Liver (tissue), 9 donors: ENCODE data around the gene TNS3. TPM values are rescaled to one million over a fixed set of nuclear protein-coding genes. Genes with fewer than 3 reads are reported as not detected.

Source experiments
- DNase-seq: peaks from one replicate; pipeline ENCODE4 v3.0.0-alpha.2; 2017; ENCODE audit warnings: low spot score
- H3K27ac ChIP-seq, 2 donors: one replicate each; pipeline ENCODE4 v1.7.0; 2013; ENCODE audit warnings: inconsistent platforms in 2 of 2, low read length in 2 of 2, control low read depth in 1 of 2, low read depth in 1 of 2, mild to moderate bottlenecking in 1 of 2
- H3K27me3 ChIP-seq, 4 donors: one replicate each; pipeline versions ENCODE4 v1.6.1 to v1.7.0; 2013; ENCODE audit warnings: low read length in 3 of 4, inconsistent platforms in 1 of 4, mild to moderate bottlenecking in 1 of 4, moderate library complexity in 1 of 4; ENCODE audit not compliant: control insufficient read depth in 4 of 4, insufficient read depth in 4 of 4
- H3K36me3 ChIP-seq, 4 donors: one replicate each; pipeline versions ENCODE4 v1.6.1 to v1.7.0; 2013; ENCODE audit warnings: low read length in 3 of 4, mild to moderate bottlenecking in 3 of 4, low read depth in 1 of 4, moderate library complexity in 1 of 4; ENCODE audit not compliant: control insufficient read depth in 4 of 4, insufficient read depth in 3 of 4
- H3K4me1 ChIP-seq, 4 donors: one replicate each; pipeline versions ENCODE4 v1.6.1 to v1.7.0; 2013; ENCODE audit warnings: low read length in 3 of 4, mild to moderate bottlenecking in 3 of 4, moderate library complexity in 1 of 4; ENCODE audit not compliant: control insufficient read depth in 4 of 4, insufficient read depth in 4 of 4
- H3K4me3 ChIP-seq, 3 donors: one replicate each; pipeline versions ENCODE4 v1.6.1 to v1.7.0; 2013; ENCODE audit warnings: low read length in 3 of 3, control low read depth in 1 of 3, low read depth in 1 of 3, mild to moderate bottlenecking in 1 of 3
- H3K9ac ChIP-seq, 2 donors: one replicate each; pipeline ENCODE4 v1.7.0; 2013; ENCODE audit warnings: low read length in 2 of 2, mild to moderate bottlenecking in 2 of 2, moderate library complexity in 2 of 2, control low read depth in 1 of 2, low read depth in 1 of 2
- H3K9me3 ChIP-seq, 4 donors: one replicate each; pipeline versions ENCODE4 v1.6.1 to v1.7.0; 2013; ENCODE audit warnings: low read length in 3 of 4; ENCODE audit not compliant: control insufficient read depth in 4 of 4
- ATF3 ChIP-seq: IDR thresholded peaks from 2 replicates; pipeline ENCODE4 v1.6.1; 2016; ENCODE audit warnings: antibody characterized with exemption
- CTCF ChIP-seq: fragments of 150-350 bp; IDR thresholded peaks from 2 replicates; pipeline ENCODE4 v1.5.1; 2017; ENCODE audit warnings: improper control_type of control experiment, low read depth, low read length; ENCODE audit not compliant: missing input control
- EGR1 ChIP-seq, 2 donors: IDR thresholded peaks; 2 replicates each; pipeline ENCODE4 v1.6.1; 2016 to 2018; ENCODE audit warnings: antibody characterized with exemption in 2 of 2, low read depth in 2 of 2
- FOXA1 ChIP-seq: IDR thresholded peaks from 2 replicates; pipeline ENCODE4 v1.6.1; 2016; ENCODE audit warnings: antibody characterized with exemption
- FOXA2 ChIP-seq: IDR thresholded peaks from 2 replicates; pipeline ENCODE4 v1.6.1; 2016; ENCODE audit warnings: antibody characterized with exemption
- GABPA ChIP-seq, 2 donors: IDR thresholded peaks in 1 of 2; conservative IDR thresholded peaks in 1 of 2; 2 replicates each; pipeline ENCODE4 v1.6.1; 2016; ENCODE audit warnings: antibody characterized with exemption in 2 of 2, mild to moderate bottlenecking in 1 of 2, moderate library complexity in 1 of 2
- HNF4A ChIP-seq, 2 donors: conservative IDR thresholded peaks; 2 replicates each; pipeline ENCODE4 v1.6.1; 2016; ENCODE audit warnings: antibody characterized with exemption in 2 of 2, mild to moderate bottlenecking in 2 of 2
- HNF4G ChIP-seq: IDR thresholded peaks from 2 replicates; pipeline ENCODE4 v1.6.1; 2016; ENCODE audit warnings: antibody characterized with exemption
- JUND ChIP-seq, 2 donors: IDR thresholded peaks; 2 replicates each; pipeline ENCODE4 v1.6.1; 2016; ENCODE audit warnings: antibody characterized with exemption in 2 of 2
- MAX ChIP-seq: IDR thresholded peaks from 2 replicates; pipeline ENCODE4 v1.6.1; 2016; ENCODE audit warnings: antibody characterized with exemption
- NR2F2 ChIP-seq: IDR thresholded peaks from 2 replicates; pipeline ENCODE4 v1.6.1; 2016; ENCODE audit warnings: antibody characterized with exemption
- RAD21 ChIP-seq, 2 donors: IDR thresholded peaks; 2 replicates each; pipeline ENCODE4 v1.6.1; 2016; ENCODE audit warnings: antibody characterized with exemption in 2 of 2, mild to moderate bottlenecking in 2 of 2
- SP1 ChIP-seq: IDR thresholded peaks from 2 replicates; pipeline ENCODE4 v1.6.1; 2018; ENCODE audit warnings: antibody characterized with exemption, mild to moderate bottlenecking
- TAF1 ChIP-seq: conservative IDR thresholded peaks from 2 replicates; pipeline ENCODE4 v1.6.1; 2016; ENCODE audit warnings: antibody characterized with exemption, mild to moderate bottlenecking
- YY1 ChIP-seq: IDR thresholded peaks from 2 replicates; pipeline ENCODE4 v1.6.1; 2016; ENCODE audit warnings: antibody characterized with exemption, mild to moderate bottlenecking
- ZBTB33 ChIP-seq: IDR thresholded peaks from 2 replicates; pipeline ENCODE4 v1.6.1; 2016; ENCODE audit warnings: antibody characterized with exemption
- WGBS: extraction: QIAGEN DNeasy Blood & Tissue Kit; methylation state at CpG from one replicate; pipeline ENCODE4 v1.1.7; 2013; 5-methylcytosine and 5-hydroxymethylcytosine counted together
- polyA plus RNA-seq, 2 donors: library from polyadenylated mRNA; stranded (reverse) in 1 of 2; unstranded in 1 of 2; fragments of 200-250 nt in 1 of 2; fragments of >200 nt in 1 of 2; fragmentation: Nextera tagmentation in 1 of 2; extraction: Ambion mirVana in 1 of 2; gene quantifications; one replicate each; pipeline versions ENCODE4 v1.2.1 to v1.2.3, GENCODE V29; 2013 to 2015
- total RNA-seq, 2 donors: library from RNA; depleted of rRNA; stranded (reverse); fragments of >200 nt; gene quantifications; one replicate each; pipeline ENCODE4 v1.2.3, GENCODE V29; 2014
- TF ChIP-seq, protein P1 (sequence below): IDR thresholded peaks from 2 replicates; pipeline ENCODE4 v1.6.1; 2016; ENCODE audit warnings: antibody characterized with exemption, mild to moderate bottlenecking
- donor health status: healthy.
- donor health status: healthy.
- donor health status: healthy.
- donor health status: healthy.
- donor health status: healthy.

The TNS3 gene
- total and polyA plus RNA-seq, 4 donors, result 16.8 to 100 (median 29.5) TPM

GRCh38 chr7:47553309-47553708, 28.6 kb downstream of the TNS3 start:
- no peak for DNase-seq
- Histone ChIP-seq H3K27ac (no peak overlapping the region), H3K27me3 (no peaks in the 10 kb centered on the region), H3K9me3 (no peaks in the 10 kb centered on the region), H3K36me3 (peaks cover 0 to 4% (median 3%) of the 10 kb centered on the region in 4 donors), H3K9ac (no peak overlapping the region), H3K4me3 (no peak overlapping the region), H3K4me1 (peaks cover 0 to 6% (median under 1%) of the 10 kb centered on the region in 4 donors)
- no peak for TF ChIP-seq RAD21 (IDR thresholded peaks at IDR 0.05)
- TF ChIP-seq HNF4G, result no peak
- TF ChIP-seq FOXA1, result no peak
- TF ChIP-seq MAX, result no peak
- TF ChIP-seq EGR1 (IDR thresholded peaks at IDR 0.05; ENCODE audit: low read depth in 2 of 2), result no peak
- TF ChIP-seq FOXA2, result no peak
- no peak for TF ChIP-seq ZBTB33
- TF ChIP-seq TAF1, result no peak
- no peak for TF ChIP-seq JUND (IDR thresholded peaks at IDR 0.05)
- no peak for TF ChIP-seq YY1
- no peak for TF ChIP-seq ATF3
- TF ChIP-seq CTCF, result no peak
- TF ChIP-seq HNF4A (conservative IDR thresholded peaks at IDR 0.05), result no peak
- TF ChIP-seq NR2F2, result no peak
- 91% methylated on average over 2 of the region's 2 CpGs for WGBS

- peaks cover 0 to 6% (median 2%) of the 10 kb centered on the region in 4 donors for H3K4me1 ChIP-seq
- no peaks in the 10 kb centered on the region for H3K9me3 ChIP-seq
- peaks cover 0 to 4% (median 2%) of the 10 kb centered on the region in 4 donors for H3K36me3 ChIP-seq
- H3K4me3 ChIP-seq, result no peak overlapping the region
- H3K9ac ChIP-seq, result no peak overlapping the region
- no peak for DNase-seq
- TF ChIP-seq, protein P1, sequence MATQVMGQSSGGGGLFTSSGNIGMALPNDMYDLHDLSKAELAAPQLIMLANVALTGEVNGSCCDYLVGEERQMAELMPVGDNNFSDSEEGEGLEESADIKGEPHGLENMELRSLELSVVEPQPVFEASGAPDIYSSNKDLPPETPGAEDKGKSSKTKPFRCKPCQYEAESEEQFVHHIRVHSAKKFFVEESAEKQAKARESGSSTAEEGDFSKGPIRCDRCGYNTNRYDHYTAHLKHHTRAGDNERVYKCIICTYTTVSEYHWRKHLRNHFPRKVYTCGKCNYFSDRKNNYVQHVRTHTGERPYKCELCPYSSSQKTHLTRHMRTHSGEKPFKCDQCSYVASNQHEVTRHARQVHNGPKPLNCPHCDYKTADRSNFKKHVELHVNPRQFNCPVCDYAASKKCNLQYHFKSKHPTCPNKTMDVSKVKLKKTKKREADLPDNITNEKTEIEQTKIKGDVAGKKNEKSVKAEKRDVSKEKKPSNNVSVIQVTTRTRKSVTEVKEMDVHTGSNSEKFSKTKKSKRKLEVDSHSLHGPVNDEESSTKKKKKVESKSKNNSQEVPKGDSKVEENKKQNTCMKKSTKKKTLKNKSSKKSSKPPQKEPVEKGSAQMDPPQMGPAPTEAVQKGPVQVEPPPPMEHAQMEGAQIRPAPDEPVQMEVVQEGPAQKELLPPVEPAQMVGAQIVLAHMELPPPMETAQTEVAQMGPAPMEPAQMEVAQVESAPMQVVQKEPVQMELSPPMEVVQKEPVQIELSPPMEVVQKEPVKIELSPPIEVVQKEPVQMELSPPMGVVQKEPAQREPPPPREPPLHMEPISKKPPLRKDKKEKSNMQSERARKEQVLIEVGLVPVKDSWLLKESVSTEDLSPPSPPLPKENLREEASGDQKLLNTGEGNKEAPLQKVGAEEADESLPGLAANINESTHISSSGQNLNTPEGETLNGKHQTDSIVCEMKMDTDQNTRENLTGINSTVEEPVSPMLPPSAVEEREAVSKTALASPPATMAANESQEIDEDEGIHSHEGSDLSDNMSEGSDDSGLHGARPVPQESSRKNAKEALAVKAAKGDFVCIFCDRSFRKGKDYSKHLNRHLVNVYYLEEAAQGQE, result no peak
- TF ChIP-seq HNF4A (conservative IDR thresholded peaks at IDR 0.05) (no peak), FOXA2 (no peak), CTCF (no peak), MAX (no peak), TAF1 (no peak), FOXA1 (no peak), ATF3 (no peak), ZBTB33 (no peak), SP1 (no peak), GABPA (IDR thresholded peaks at IDR 0.05 in 1 of 2, conservative IDR thresholded peaks at IDR 0.05 in 1 of 2) (no peak), EGR1 (IDR thresholded peaks at IDR 0.05; ENCODE audit: low read depth in 2 of 2) (no peak), HNF4G (no peak)
- H3K27me3 ChIP-seq, result no peaks in the 10 kb centered on the region
- H3K27ac ChIP-seq, result no peak overlapping the region
- 80% methylated on average over 3 of the region's 3 CpGs for WGBS
These were observed 29.3 kb downstream of the TNS3 start for GRCh38 chr7:47552621-47553020.
